IPS-20b (cell line): ENCODE results near the gene CD2AP.
"Not testable (repeated sequence)": the region's sequence is repeated elsewhere in the genome, so short reads cannot be mapped to it uniquely, and the experiment has no call there.

Experiments used
- H3K27ac ChIP-seq: one replicate; pipeline ENCODE4 v1.5.1; 2013; ENCODE audit warnings: low read length
- H3K27me3 ChIP-seq: 2 replicates; pipeline ENCODE4 v1.6.1; 2013; ENCODE audit warnings: mild to moderate bottlenecking, low read length, inconsistent platforms; ENCODE audit not compliant: insufficient read depth
- H3K36me3 ChIP-seq: 2 replicates; pipeline ENCODE4 v1.6.1; 2013; ENCODE audit warnings: low read depth, mild to moderate bottlenecking, inconsistent platforms, low read length, moderate library complexity; ENCODE audit not compliant: insufficient read depth
- H3K4me1 ChIP-seq: 2 replicates; pipeline ENCODE4 v1.6.1; 2013; ENCODE audit warnings: mild to moderate bottlenecking, control low read depth, inconsistent platforms, low read length, moderate library complexity; ENCODE audit not compliant: insufficient read depth
- H3K4me3 ChIP-seq: 2 replicates; pipeline ENCODE4 v1.5.1; 2013; ENCODE audit warnings: mild to moderate bottlenecking, low read length, inconsistent platforms
- H3K9ac ChIP-seq: 2 replicates; pipeline ENCODE4 v1.6.1; 2013; ENCODE audit warnings: low read depth, mild to moderate bottlenecking, inconsistent platforms, low read length, moderate library complexity
- H3K9me3 ChIP-seq: 2 replicates; pipeline ENCODE4 v1.6.1; 2013; ENCODE audit warnings: mild to moderate bottlenecking, low read depth, low read length, inconsistent platforms; ENCODE audit not compliant: insufficient read depth

CD2AP gene

DNA sequence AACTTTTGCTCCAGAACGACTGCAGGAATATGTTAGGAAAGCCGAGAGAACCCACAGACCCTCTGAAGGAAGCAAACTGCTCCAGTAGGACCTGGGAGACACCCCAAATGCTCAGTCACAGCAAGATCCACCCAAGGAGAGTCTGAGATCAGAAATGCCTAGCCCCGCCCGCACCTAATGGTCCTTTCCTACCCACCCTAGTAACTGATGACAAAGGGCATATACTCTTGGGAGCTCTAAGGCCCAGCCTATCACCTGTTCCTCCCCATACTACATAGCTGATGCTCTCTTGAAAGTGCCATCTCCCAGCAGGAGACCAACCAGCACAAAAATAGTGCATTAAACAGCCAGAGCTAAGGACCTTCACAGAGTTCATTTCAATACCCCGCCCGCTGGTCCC lies 67.6 kb downstream of the CD2AP start:
- Histone ChIP-seq H3K27ac (no peak overlapping the region), H3K27me3 (no peaks in the 10 kb centered on the region), H3K36me3 (peaks cover 64% of the 10 kb centered on the region), H3K4me3 (no peak overlapping the region), H3K9me3 (0 out of 2 replicates have a peak, but pooled peaks cover 2% of the 10 kb centered on the region), H3K4me1 (no peaks in the 10 kb centered on the region), H3K9ac (no peak overlapping the region)

DNA sequence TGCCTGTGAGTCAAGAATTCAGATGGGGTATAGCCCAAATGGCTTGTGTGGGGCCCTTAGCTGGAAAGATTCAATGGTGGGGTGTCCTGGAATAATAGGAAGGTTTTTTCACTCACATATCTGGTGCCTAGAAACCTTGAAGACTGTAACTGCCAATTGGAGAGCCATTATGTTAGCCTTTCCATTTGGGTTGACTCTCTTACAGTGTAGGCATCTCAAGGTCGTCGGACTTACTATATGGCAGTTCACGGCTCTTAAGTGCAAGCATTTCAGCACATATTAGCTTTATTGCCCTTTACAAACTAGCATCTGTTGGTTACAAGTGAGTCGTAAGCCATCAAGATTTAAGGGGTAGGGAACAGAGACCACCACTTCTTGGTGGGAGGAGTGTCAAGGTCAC lies 74.1 kb downstream of the CD2AP start:
- H3K27me3 ChIP-seq: no peaks in the 10 kb centered on the region
- no peak overlapping the region for H3K27ac ChIP-seq
- H3K4me3 ChIP-seq: no peak overlapping the region
- 0 out of 2 replicates have a peak, but pooled peaks cover 2% of the 10 kb centered on the region for H3K9me3 ChIP-seq
- H3K4me1 ChIP-seq: no peaks in the 10 kb centered on the region
- H3K36me3 ChIP-seq: peaks cover 50% of the 10 kb centered on the region
- H3K9ac ChIP-seq: no peak overlapping the region

DNA sequence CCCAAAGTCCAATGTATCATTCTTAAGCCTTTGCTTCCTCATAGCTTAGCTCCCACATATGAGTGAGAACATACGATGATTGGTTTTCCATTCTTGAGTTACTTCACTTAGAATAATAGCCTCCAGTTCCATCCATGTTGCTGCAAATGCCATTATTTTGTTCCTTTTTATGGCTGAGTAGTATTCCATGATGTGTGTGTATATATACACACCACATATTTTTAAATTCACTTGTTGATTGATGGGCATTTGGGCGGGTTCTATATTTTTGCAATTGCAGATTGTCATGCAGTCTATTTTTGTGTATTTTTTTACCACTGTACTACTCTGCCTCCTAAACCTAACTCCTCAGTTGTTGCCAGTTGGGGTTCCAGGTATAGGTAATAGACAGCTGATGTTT lies 74.7 kb downstream of the CD2AP start:
- no peak overlapping the region for H3K27ac ChIP-seq
- H3K36me3 ChIP-seq: peaks cover 43% of the 10 kb centered on the region
- 0 out of 2 replicates have a peak, but pooled peaks cover under 1% of the 10 kb centered on the region for H3K9me3 ChIP-seq
- H3K4me3 ChIP-seq: no peak overlapping the region
- no peaks in the 10 kb centered on the region for H3K27me3 ChIP-seq
- no peak overlapping the region for H3K9ac ChIP-seq
- H3K4me1 ChIP-seq: no peaks in the 10 kb centered on the region

DNA sequence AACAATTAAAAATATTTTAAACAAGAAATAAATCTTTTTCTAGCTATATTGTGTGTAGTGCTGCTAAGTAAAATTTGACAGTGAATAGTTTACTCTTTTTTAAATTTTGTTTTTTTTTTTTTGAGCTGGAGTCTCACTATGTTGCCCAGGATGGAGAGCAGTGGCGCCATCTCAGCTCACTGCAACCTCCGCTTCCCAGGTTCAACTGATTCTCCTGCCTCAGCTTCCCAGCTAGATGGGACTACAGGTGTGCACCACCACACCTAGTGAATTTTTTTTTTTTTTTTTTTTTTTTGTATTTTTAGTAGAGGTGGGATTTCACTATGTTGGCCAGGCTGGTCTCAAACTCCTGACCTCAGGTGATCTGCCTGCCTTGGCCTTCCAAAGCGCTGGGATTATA lies 75.7 kb downstream of the CD2AP start:
- H3K27ac ChIP-seq, H3K4me3 ChIP-seq: not testable (repeated sequence)

DNA sequence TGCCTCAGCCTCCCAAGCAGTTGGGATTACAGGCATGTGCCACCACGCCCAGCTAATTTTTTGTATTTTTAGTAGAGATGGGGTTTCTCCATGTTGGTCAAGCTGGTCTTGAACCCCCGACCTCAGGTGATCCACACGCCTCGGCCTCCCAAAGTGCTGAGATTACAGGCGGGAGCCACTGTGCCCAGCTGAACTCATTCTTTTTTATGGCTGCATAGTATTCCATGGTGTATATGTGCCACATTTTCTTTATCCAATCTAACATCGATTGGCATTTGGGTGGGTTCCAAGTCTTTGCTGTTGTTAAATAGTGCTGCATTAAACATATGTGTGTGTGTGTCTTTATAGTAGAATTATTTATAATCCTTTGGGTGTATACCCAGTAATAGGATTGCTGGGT lies 78.9 kb downstream of the CD2AP start:
- H3K9me3 ChIP-seq, H3K9ac ChIP-seq, H3K27me3 ChIP-seq, H3K4me3 ChIP-seq, H3K4me1 ChIP-seq, H3K27ac ChIP-seq: not testable (repeated sequence)
- H3K36me3 ChIP-seq: peaks cover 17% of the 10 kb centered on the region

More for the DNA sequence above, 75.7 kb downstream of the CD2AP start:
- H3K9me3 ChIP-seq, H3K27me3 ChIP-seq, H3K4me1 ChIP-seq, H3K9ac ChIP-seq: not testable (repeated sequence)
- H3K36me3 ChIP-seq: peaks cover 34% of the 10 kb centered on the region

- Histone ChIP-seq H3K36me3 (no peaks in the 10 kb centered on the region), H3K4me3 (no peak overlapping the region), H3K27me3 (no peaks in the 10 kb centered on the region)
Observed at GRCh38 chr6:47563162-47563561, 85.6 kb downstream of the CD2AP start.

GRCh38 chr6:47566602-47567001 lies 89.0 kb downstream of the CD2AP start:
- H3K9me3 ChIP-seq, H3K4me1 ChIP-seq, H3K27ac ChIP-seq, H3K27me3 ChIP-seq, H3K9ac ChIP-seq, H3K4me3 ChIP-seq, H3K36me3 ChIP-seq: not testable (repeated sequence)

More at GRCh38 chr6:47563162-47563561, 85.6 kb downstream of the CD2AP start:
- no peak overlapping the region for H3K9ac ChIP-seq
- no peak overlapping the region for H3K27ac ChIP-seq
- no peaks in the 10 kb centered on the region for H3K4me1 ChIP-seq
- H3K9me3 ChIP-seq: no peaks in the 10 kb centered on the region

- Histone ChIP-seq H3K27ac (no peak overlapping the region), H3K4me3 (no peak overlapping the region), H3K36me3 (peaks cover 7% of the 10 kb centered on the region; the same call in 1 of the 2 replicates), H3K9me3 (no peaks in the 10 kb centered on the region), H3K9ac (no peak overlapping the region), H3K4me1 (peaks cover 6% of the 10 kb centered on the region; the same call in 1 of the 2 replicates), H3K27me3 (no peaks in the 10 kb centered on the region)
Observed at GRCh38 chr6:47567586-47567985, 90.0 kb downstream of the CD2AP start.

DNA sequence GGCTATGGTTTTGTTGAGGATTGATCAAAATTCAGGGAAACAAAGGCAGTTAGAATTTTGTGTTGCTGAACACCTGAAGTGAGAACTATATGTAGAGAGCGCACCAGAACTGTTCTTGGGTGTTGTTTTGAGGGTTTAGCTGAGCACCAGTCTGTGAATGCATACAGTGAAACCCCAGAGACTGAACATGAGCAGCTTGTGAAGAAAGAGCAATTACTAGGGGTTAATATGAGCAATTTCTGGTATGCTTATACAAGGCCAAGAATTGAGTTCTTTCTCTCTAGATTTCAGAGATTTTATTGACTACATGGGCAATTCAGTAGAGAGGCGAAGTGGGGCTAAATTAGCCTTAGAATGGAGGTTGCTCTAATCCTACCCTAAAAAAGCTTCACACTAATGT lies 93.9 kb downstream of the CD2AP start:
- Histone ChIP-seq H3K4me3 (no peak overlapping the region), H3K36me3 (peaks cover 32% of the 10 kb centered on the region), H3K9ac (no peak overlapping the region), H3K27ac (no peak overlapping the region), H3K27me3 (no peaks in the 10 kb centered on the region), H3K4me1 (peaks cover 6% of the 10 kb centered on the region; the same call in 1 of the 2 replicates), H3K9me3 (no peaks in the 10 kb centered on the region)

GRCh38 chr6:47573109-47573508 lies 95.5 kb downstream of the CD2AP start:
- peaks cover 48% of the 10 kb centered on the region for H3K36me3 ChIP-seq
- no peak overlapping the region for H3K27ac ChIP-seq

GRCh38 chr6:47574789-47575188 lies 97.2 kb downstream of the CD2AP start:
- Histone ChIP-seq H3K9me3 (no peaks in the 10 kb centered on the region), H3K4me3 (no peak overlapping the region), H3K4me1 (peaks cover 6% of the 10 kb centered on the region; the same call in 1 of the 2 replicates), H3K9ac (no peak overlapping the region), H3K27me3 (no peaks in the 10 kb centered on the region), H3K36me3 (peaks cover 59% of the 10 kb centered on the region), H3K27ac (no peak overlapping the region)

More at GRCh38 chr6:47573109-47573508, 95.5 kb downstream of the CD2AP start:
- no peaks in the 10 kb centered on the region for H3K27me3 ChIP-seq
- H3K9me3 ChIP-seq: no peaks in the 10 kb centered on the region
- H3K4me3 ChIP-seq: no peak overlapping the region
- H3K9ac ChIP-seq: no peak overlapping the region
- peaks cover 6% of the 10 kb centered on the region; the same call in 1 of the 2 replicates for H3K4me1 ChIP-seq

- Histone ChIP-seq H3K4me1 (no peaks in the 10 kb centered on the region), H3K9ac (no peak overlapping the region), H3K36me3 (peaks cover 96% of the 10 kb centered on the region), H3K9me3 (no peaks in the 10 kb centered on the region), H3K27me3 (no peaks in the 10 kb centered on the region), H3K4me3 (no peak overlapping the region), H3K27ac (no peak overlapping the region)
Observed at GRCh38 chr6:47579040-47579439, 101.5 kb downstream of the CD2AP start.
